GM23248 (cell line): ENCODE results near the gene BCAS1. TPM values are rescaled to one million over a fixed set of nuclear protein-coding genes. Genes with fewer than 3 reads are reported as not detected.

ENCODE experiments used
- DNase-seq: peaks from one replicate; pipeline ENCODE4 v3.0.0-alpha.2; 2015
- H2AFZ ChIP-seq: fragments of 200-600 bp; sonication (generic); 2 replicates; pipeline ENCODE4 v1.6.1; 2016; ENCODE audit warnings: antibody characterized with exemption
- H3F3A ChIP-seq: fragments of 200-600 bp; sonication (generic); 2 replicates; pipeline ENCODE4 v1.6.1; 2016; ENCODE audit warnings: mild to moderate bottlenecking, antibody characterized with exemption, mixed run types; ENCODE audit not compliant: insufficient read depth
- H3K27ac ChIP-seq: fragments of 200-600 bp; sonication (generic); 2 replicates; pipeline ENCODE4 v1.5.1; 2016; ENCODE audit warnings: mild to moderate bottlenecking
- H3K27me3 ChIP-seq: fragments of 200-600 bp; sonication (generic); replicated peaks from 2 replicates; pipeline ENCODE4 v1.6.1; 2016; ENCODE audit warnings: mild to moderate bottlenecking; ENCODE audit not compliant: insufficient read depth
- H3K36me3 ChIP-seq: fragments of 200-600 bp; sonication (generic); 2 replicates; pipeline ENCODE4 v1.6.1; 2016; ENCODE audit warnings: low read depth, mild to moderate bottlenecking
- H3K4me1 ChIP-seq: fragments of 200-600 bp; sonication (generic); 2 replicates; pipeline ENCODE4 v1.6.1; 2016; ENCODE audit warnings: mild to moderate bottlenecking; ENCODE audit not compliant: insufficient read depth
- H3K4me2 ChIP-seq: fragments of 200-600 bp; sonication (generic); one replicate; pipeline ENCODE4 v1.6.1; 2016; ENCODE audit warnings: mild to moderate bottlenecking; ENCODE audit not compliant: unreplicated experiment
- H3K4me3 ChIP-seq: fragments of 200-600 bp; sonication (generic); 2 replicates; pipeline ENCODE4 v1.5.1; 2016; ENCODE audit warnings: mild to moderate bottlenecking
- H3K79me2 ChIP-seq: fragments of 200-600 bp; sonication (generic); 2 replicates; pipeline ENCODE4 v1.6.1; 2016; ENCODE audit warnings: mild to moderate bottlenecking; ENCODE audit not compliant: insufficient read depth
- H3K9ac ChIP-seq: fragments of 200-600 bp; sonication (generic); 2 replicates; pipeline ENCODE4 v1.6.1; 2016; ENCODE audit warnings: mild to moderate bottlenecking
- H3K9me2 ChIP-seq: fragments of 200-600 bp; sonication (generic); 2 replicates; pipeline ENCODE4 v1.6.1; 2016; ENCODE audit warnings: mixed run types, mild to moderate bottlenecking, moderate library complexity; ENCODE audit not compliant: insufficient read depth
- H3K9me3 ChIP-seq: fragments of 200-600 bp; sonication (generic); one replicate; pipeline ENCODE4 v1.6.1; 2017; ENCODE audit warnings: low read depth
- H4K20me1 ChIP-seq: fragments of 200-600 bp; sonication (generic); 2 replicates; pipeline ENCODE4 v1.6.0; 2016; ENCODE audit not compliant: insufficient read depth
- EZH2 ChIP-seq: fragments of 200-600 bp; sonication (generic); IDR thresholded peaks from 2 replicates; pipeline ENCODE4 v1.6.1; 2018; ENCODE audit warnings: antibody characterized with exemption, mild to moderate bottlenecking; ENCODE audit not compliant: insufficient read depth, poor library complexity, severe bottlenecking
- EZH2phosphoT487 ChIP-seq: fragments of 200-600 bp; sonication (generic); IDR thresholded peaks from 2 replicates; pipeline ENCODE4 v1.6.1; 2018; ENCODE audit warnings: antibody characterized with exemption, moderate library complexity, mild to moderate bottlenecking, low read depth; ENCODE audit not compliant: insufficient read depth
- WGBS, 2 experiments: methylation state at CpG; one replicate each; pipeline ENCODE4 v1.1.6; 2015 to 2017; ENCODE audit warnings: low lambda C conversion rate in 2 of 2, low coverage in 1 of 2; ENCODE audit errors: missing lambda C conversion rate in 2 of 2; 5-methylcytosine and 5-hydroxymethylcytosine counted together
- in situ Hi-C: fragments of 300-500 bp; cut with MboI; formaldehyde crosslinking; loops from 2 replicates; pipeline ENCODE4 v1.15.0; 2020
- polyA plus RNA-seq: library from polyadenylated mRNA; unstranded; fragments of >200 nt; fragmentation: Nextera tagmentation; extraction: Ambion mirVana; gene quantifications from 2 replicates; pipeline ENCODE4 v1.2.1, GENCODE V29; 2016
- total RNA-seq: library from RNA; depleted of rRNA; stranded (reverse); fragments of >200 nt; shearing (Covaris generic); gene quantifications from 2 replicates; pipeline ENCODE4 v1.2.3, GENCODE V29; 2014

BCAS1 gene
- total and polyA plus RNA-seq, 2 experiments from 2014 or later, result 0.41 TPM; not detected in 1

DNA sequence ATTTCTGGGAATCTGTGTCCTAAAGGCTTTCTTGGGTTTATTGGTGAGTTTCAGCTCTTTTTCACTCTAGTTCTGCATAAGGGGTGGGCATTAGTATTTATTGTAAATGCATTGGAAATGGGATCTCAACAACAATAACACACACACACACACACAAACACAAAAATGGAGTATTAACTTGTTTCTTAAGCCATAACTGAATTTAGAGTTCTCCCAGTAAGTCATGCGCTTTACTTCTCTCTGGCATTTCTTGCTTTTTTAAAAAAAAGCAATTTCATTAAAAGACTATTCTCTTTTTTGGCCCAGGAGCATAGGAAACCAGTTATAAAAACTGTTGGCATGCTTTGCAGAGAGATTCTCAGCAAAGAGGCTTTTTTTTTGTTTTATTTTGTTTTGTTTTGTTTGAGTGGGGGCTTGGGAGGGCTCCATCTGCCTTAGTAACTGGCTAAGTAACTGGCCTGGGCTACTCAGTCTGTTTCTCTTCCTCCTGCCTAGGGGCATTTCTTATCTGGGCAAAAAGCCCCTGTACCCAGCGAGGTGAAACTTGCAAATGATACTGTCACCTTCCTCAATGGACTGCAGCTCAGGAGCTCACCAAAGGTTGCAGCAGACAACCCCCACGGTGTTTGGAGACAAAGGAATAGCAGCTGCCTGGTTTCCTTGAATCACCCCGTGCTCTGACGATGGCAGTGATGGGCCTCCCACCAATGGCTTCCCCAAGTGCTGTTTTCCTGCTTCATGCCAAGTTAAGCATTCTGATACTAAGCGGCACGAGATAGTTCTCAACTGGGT, 128.5 kb downstream of the BCAS1 start:
- Histone ChIP-seq H3K4me1 (peaks cover 44% of the 10 kb centered on the region), H3K36me3 (no peaks in the 10 kb centered on the region), H4K20me1 (no peaks in the 10 kb centered on the region), H3K9me3 (no peaks in the 10 kb centered on the region), H3K4me2 (peak overlapping the region; percentile 11), H3K79me2 (no peaks in the 10 kb centered on the region), H2AFZ (peak overlapping the region; percentile 50), H3F3A (peaks cover 43% of the 10 kb centered on the region), H3K9me2 (no peaks in the 10 kb centered on the region), H3K4me3 (no peak overlapping the region), H3K27me3 (no peaks in the 10 kb centered on the region), H3K27ac (peak overlapping the region; percentile 99), H3K9ac (peak overlapping the region; percentile 93)
- in situ Hi-C loops, result loop anchor here (5.0 kb wide), 1 partner anchor 120 kb away; no protein-coding TSS in a partner anchor
- DNase-seq, result no peak
- WGBS, 2 experiments, result 75 to 76% methylated on average over 7 of the region's 7 CpGs
- TF ChIP-seq EZH2, result no peak
- no peak for TF ChIP-seq EZH2phosphoT487

DNA sequence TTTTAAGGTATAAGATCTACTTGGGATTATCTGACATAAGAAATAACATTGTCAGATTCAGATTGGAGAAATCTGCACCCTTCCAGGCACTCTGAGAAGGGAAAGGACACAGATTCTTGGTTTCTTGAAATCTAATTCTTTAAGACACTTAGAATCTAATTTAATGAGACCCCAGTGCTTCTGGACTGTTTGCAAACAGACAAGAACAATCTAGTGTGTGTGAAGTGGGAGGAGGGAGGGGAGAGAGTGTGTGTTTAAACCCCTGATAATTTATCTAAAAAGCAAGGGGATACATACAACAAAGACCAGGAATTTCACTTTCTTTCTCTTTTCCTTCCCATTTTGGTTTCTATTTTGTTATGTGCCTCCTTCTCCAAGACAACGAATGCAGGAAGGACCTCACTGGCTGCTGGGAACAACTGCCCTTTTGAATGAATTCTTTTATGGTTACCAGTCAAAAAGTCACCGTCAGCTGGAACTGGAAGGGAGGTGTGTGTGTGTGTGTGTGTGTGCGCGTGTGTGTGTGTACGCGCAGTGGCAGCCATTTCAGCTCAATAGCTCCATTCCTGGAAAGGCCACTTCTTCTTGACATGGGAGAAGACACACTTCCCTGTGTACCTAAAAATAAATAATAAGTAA, 129.4 kb downstream of the BCAS1 start:
- Histone ChIP-seq H3K9ac (peak overlapping the region; percentile 93), H3K4me1 (peaks cover 44% of the 10 kb centered on the region), H2AFZ (peak overlapping the region; percentile 77), H3K79me2 (no peaks in the 10 kb centered on the region), H3K4me2 (peak overlapping the region; percentile 77), H3K27me3 (no peaks in the 10 kb centered on the region), H3K4me3 (peak overlapping the region; percentile 53), H3K27ac (peak overlapping the region; percentile 99), H3K36me3 (no peaks in the 10 kb centered on the region), H3K9me3 (no peaks in the 10 kb centered on the region), H3K9me2 (no peaks in the 10 kb centered on the region), H3F3A (peaks cover 43% of the 10 kb centered on the region), H4K20me1 (no peaks in the 10 kb centered on the region)
- TF ChIP-seq EZH2phosphoT487 (no peak), EZH2 (no peak)
- 54 to 56% methylated on average over 6 of the region's 6 CpGs for WGBS, 2 experiments
- DNase-seq, result peak; percentile 93
- in situ Hi-C loops, result loop anchor here (5.0 kb wide), 1 partner anchor 121 kb away; no protein-coding TSS in a partner anchor

DNA sequence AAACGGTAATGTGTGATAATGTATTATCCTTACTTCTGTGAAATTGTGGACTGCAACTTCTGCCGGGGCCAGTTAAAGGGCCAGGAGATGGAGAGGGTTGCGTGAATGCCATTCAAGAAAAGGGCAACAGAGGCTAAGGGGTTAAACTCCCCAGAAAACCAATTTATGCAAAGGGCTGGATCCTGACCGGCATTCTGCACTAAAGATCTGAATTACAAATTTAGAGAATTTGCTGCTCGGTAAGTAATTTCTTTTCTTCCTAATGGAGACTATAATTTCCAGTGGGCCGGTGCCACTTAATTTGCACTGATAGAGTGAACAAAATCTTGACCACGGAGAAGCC, 130.1 kb downstream of the BCAS1 start:
- Histone ChIP-seq H3K4me2 (peak overlapping the region; percentile 77), H3K4me3 (peak overlapping the region; percentile 53), H3K79me2 (no peaks in the 10 kb centered on the region), H2AFZ (peak overlapping the region; percentile 77), H3K27ac (peak overlapping the region; percentile 99), H3K36me3 (no peaks in the 10 kb centered on the region), H3K9me3 (no peaks in the 10 kb centered on the region), H3K27me3 (no peaks in the 10 kb centered on the region), H3K9ac (peak overlapping the region; percentile 93), H3K9me2 (no peaks in the 10 kb centered on the region), H3K4me1 (peaks cover 45% of the 10 kb centered on the region), H4K20me1 (no peaks in the 10 kb centered on the region), H3F3A (peaks cover 43% of the 10 kb centered on the region)
- 33 to 35% methylated on average over 7 of the region's 7 CpGs for WGBS, 2 experiments
- DNase-seq, result no peak
- no peak for TF ChIP-seq EZH2
- TF ChIP-seq EZH2phosphoT487, result no peak
- in situ Hi-C loops, result loop anchor here (5.0 kb wide), 1 partner anchor 122 kb away; no protein-coding TSS in a partner anchor

DNA sequence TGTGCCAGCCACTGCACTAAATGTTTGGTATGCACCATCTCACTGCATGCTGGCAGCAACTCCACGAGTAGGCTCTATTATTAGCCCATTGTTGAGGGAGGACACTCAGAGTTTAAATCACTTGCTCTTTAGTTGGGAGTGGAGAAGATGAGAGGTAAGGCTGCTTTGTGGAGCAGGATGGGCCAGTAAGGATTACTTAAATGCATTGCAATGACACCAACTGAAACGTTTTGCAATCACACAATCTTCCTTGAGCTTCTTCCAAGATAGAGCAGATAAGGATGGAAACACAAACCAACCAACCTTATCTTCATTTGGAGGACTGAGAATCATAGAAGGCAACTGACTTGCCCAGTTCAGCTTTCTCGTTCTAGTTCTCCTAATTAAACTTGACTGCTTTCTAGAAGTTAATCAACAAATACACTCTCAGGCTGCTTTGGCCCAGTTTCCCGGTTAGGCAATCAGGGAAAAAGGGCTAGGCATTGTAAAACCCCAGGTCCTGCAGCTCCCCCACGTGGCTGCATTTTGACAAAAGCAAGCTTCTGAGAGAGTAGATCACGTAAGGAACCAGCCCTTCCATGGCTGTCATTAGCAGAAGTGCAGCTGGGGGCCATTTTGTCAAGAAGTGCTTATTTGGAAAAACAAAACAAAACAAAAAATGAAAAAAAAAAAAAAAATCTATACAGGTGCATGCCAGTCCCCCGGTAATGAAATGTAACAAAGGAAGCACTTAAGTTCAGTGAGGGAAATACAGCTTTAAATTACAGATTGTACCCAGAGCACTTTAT, 130.6 kb downstream of the BCAS1 start:
- peak overlapping the region; percentile 77 for H3K4me2 ChIP-seq
- H3K79me2 ChIP-seq, result no peaks in the 10 kb centered on the region
- in situ Hi-C loops, result loop anchor here (5.0 kb wide), 1 partner anchor 123 kb away; no protein-coding TSS in a partner anchor
- H3K27ac ChIP-seq, result peak overlapping the region; percentile 99
- H3K9ac ChIP-seq, result peak overlapping the region; percentile 93
- no peaks in the 10 kb centered on the region for H3K27me3 ChIP-seq
- H3F3A ChIP-seq, result peaks cover 49% of the 10 kb centered on the region
- H3K36me3 ChIP-seq, result no peaks in the 10 kb centered on the region
- no peak for TF ChIP-seq EZH2
- TF ChIP-seq EZH2phosphoT487, result no peak
- 0 out of 2 replicates have a peak overlapping the region, but pooled peaks have one; percentile 26 for H3K4me3 ChIP-seq
- peak; percentile 97 for DNase-seq
- H2AFZ ChIP-seq, result peak overlapping the region; percentile 77
- H3K9me2 ChIP-seq, result no peaks in the 10 kb centered on the region
- no peaks in the 10 kb centered on the region for H3K9me3 ChIP-seq
- no peaks in the 10 kb centered on the region for H4K20me1 ChIP-seq
- peaks cover 51% of the 10 kb centered on the region for H3K4me1 ChIP-seq
- 1% methylated on average over 7 of the region's 7 CpGs for WGBS, 2 experiments
